ENCODE data around the gene SETD2.
"Not testable (repeated sequence)": the region's sequence is repeated elsewhere in the genome, so short reads cannot be mapped to it uniquely, and the experiment has no call there.

The SETD2 gene

GRCh38 chr3:47164007-47164881 lies at the start of gene SETD2:
TSS of gene SETD2 (minus strand) at chr3:47164113. CDS start at chr3:47163924, 189 bp downstream.
- peak; percentile 55 for DNase-seq (ENCODE audit: low read depth, low spot score)

- DNase-seq (ENCODE audit: low read depth, low spot score): no peak
These were observed 47.0 kb upstream of the SETD2 start for GRCh38 chr3:47210863-47211405.

DNA sequence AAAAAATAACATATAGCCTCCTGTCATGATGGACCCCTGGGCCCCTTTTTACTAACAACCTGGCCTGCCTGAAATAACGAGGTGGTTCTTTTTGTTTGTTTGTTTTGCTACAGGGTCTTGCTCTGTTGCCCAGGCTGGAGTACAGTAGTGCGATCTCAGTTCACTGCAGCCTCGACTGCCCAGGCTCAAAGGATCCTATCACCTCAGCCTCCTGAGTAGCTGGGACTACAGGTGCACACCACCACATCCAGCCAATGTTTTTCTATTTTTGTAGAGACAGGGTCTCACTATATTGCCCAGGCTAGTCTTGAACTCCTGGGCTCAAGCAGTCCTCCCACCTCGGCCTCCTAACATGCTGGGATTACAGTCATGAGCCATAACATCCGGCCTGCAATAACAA lies 42.1 kb upstream of the SETD2 start:
- DNase-seq (ENCODE audit: low read depth, low spot score): not testable (repeated sequence)

GRCh38 chr3:47204875-47205274 lies 41.0 kb upstream of the SETD2 start:
- no peak for DNase-seq (ENCODE audit: low read depth, low spot score)

GRCh38 chr3:47202542-47202941 lies 38.6 kb upstream of the SETD2 start:
- no peak for DNase-seq (ENCODE audit: low read depth, low spot score)

DNA sequence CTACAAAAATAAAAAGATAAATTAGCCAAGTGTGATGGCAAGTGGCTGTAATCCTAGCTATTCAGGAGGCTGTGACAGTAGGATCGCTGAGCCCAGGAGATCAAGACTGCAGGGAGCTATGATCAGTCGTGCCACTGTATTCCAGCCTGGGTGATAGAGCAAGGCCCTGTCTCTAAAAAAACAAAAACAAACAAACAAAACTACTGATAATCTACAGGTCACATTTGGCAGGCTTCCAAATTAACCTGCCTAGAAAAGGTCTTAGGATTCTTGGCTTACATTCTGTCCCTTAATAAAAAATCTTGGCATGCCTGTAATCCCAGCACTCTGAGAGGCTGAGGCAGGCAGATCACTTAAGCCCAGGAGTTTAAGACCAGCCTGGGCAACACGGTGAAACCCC lies 33.4 kb upstream of the SETD2 start:
- no peak for DNase-seq (ENCODE audit: low read depth, low spot score)

DNA sequence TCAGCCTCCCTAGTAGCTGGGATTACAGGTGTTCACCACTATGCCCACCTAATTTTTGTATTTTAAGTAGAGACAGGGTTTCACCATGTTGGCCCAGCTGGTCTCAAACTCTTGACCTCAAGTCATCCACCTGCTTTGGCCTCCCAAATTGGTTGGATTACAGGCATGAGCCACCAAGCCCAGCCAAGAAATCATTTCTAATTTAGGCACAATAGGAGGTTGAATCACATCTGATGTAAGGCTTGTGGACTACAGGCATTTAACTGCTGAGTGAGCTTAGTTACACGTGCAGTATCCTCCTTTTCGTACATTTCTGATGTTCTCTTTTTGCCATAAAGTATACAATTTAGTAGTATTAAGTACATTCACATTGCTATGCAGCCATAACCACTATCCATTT lies 31.1 kb upstream of the SETD2 start:
- no peak for DNase-seq (ENCODE audit: low read depth, low spot score)

GRCh38 chr3:47193871-47194859 lies 30.3 kb upstream of the SETD2 start:
- DNase-seq (ENCODE audit: low read depth, low spot score): no peak

- no peak for DNase-seq (ENCODE audit: low read depth, low spot score)
These were observed 22.4 kb upstream of the SETD2 start for GRCh38 chr3:47186285-47186684.

DNA sequence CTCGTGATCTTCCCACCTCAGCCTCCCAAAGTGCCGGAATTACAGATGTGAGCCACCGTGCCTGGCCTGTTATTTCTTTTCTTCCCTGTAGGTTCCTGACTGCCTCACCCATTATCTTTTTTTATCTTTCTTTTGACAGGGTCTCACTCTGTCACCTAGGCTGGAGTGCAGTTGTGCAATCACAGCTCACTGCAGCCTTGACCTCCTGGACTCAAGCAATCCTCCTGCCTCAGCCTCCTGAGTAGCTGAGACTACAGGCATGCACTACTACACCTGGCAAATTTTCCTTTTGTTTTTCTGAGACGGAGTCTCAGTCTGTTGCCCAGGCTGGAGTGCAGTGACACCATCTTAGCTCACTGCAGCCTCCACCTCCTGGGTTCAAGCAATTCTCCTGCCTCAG lies 17.8 kb upstream of the SETD2 start:
- not testable (repeated sequence) for DNase-seq (ENCODE audit: low read depth, low spot score)

GRCh38 chr3:47180011-47180410 lies 16.1 kb upstream of the SETD2 start:
- DNase-seq (ENCODE audit: low read depth, low spot score): not testable (repeated sequence)

GRCh38 chr3:47176582-47176981 lies 12.7 kb upstream of the SETD2 start:
- DNase-seq (ENCODE audit: low read depth, low spot score): no peak

DNA sequence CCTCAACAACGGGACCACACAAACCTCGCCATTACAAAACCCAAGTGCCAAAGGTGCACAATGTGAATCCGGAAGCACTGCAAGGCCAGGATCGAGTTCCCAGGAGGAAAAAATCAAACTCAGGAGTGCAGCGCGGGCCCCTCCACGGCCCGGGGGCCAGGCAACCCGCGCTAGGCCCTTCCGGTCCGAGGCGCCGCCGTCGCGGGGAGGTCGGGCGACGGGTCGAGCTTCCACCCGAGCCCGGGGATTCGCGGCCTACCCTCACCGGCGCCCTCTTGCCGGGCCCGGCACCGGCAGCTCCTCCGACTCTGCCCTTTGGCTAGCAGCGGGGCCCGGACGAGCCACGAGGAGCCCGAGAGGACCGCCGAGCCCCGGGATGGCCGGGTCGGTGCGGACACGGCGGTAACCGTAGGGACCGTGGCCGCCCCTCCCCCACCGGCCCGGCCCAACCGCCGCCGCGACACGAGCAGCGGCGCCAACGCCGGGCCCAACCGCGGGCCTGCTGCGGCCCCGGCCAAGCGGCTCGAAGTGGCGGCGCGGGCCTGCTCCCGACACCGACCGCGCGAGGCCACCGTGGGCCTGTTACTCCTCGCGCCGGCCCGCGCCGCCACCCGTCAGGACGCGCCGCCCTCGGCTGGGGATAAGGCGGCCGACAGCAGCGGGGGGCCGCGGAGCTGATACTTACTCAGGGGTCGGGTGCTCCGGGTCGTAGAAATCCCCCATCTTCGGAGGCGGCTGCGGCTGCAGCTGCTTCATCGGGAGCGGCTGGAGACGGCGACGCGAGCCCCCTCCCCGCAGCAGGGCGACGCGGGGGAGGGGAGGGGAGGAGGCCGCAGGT lies 525 bp downstream of the SETD2 start:
- no peak for DNase-seq (ENCODE audit: low read depth, low spot score)

DNA sequence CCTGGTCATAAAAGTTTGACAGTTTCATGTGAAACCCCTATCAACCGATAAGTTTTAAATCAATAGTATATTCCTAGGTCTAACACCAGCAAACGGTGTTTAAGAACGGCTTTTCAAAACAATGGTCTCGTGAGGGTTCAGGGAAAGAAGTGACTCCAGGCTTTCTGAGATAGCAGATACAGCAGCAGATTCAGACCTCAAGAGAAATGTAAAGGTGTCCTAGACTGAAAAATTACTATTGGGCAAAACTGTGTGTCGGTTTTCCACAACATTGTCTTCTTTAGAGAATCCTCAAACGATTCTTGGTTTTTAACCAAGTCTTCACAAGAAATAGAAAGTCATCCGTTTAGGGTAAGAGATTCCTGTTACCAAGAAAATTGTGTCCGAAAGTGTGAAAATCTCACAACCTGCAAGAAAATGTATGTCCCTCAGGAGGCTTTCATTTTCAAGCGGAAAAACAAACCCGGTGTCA lies 1.2 kb downstream of the SETD2 start:
- DNase-seq (ENCODE audit: low read depth, low spot score): no peak

DNA sequence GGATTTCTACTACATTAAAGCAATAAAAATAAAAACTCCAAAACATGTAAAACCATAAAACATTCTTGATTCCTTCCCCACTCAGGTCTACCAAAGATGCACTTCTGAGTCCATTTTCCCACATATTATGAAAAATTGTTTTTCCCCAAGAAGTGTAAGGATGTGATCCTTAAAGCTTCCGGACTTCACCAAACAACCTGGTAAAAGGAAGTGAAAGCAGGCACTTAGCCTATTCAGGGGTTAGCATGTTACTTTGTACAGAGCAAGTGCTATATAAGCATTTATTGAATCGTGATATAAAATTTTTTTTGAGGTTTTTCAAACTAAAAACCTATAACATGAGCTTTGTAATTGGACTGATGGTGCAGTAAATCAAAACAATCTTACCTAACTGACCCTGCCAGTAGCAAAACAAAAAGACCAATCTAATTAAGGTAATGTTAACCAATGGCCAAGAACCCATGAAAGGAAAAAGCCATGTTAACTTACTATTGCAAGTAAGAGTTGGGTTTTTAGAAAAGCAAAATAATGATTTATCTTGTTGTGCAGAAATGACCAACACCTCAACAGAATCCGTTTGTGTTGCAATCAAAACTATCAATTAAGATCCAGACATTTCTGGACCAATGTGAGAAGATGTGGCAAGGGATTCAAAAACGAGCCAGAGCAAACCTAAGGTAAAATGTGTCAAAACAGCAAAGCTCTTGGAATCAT lies 1.8 kb downstream of the SETD2 start:
- no peak for DNase-seq (ENCODE audit: low read depth, low spot score)

- no peak for DNase-seq (ENCODE audit: low read depth, low spot score)
These were observed 4.1 kb downstream of the SETD2 start for GRCh38 chr3:47159820-47160219.

GRCh38 chr3:47158208-47158607 lies 5.7 kb downstream of the SETD2 start:
- no peak for DNase-seq (ENCODE audit: low read depth, low spot score)

DNA sequence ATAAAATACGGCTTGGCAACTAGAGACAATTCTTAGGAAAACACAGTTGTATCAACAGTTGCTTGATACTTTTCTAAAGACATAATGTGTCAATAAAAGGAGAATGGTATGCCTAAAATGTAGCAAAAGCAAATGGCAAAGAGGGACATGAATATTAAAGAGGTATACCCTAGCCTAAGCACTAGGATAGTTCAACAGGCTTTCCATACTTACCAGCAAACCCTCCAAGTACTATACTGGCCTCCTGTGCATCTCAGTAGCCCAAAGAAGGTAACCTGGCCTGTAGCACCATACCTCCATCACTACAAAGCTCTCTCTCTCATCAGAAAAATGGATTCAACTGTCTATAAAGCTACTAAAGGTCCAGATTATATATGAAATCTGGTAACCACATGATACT lies 7.5 kb downstream of the SETD2 start:
- DNase-seq (ENCODE audit: low read depth, low spot score): no peak

DNA sequence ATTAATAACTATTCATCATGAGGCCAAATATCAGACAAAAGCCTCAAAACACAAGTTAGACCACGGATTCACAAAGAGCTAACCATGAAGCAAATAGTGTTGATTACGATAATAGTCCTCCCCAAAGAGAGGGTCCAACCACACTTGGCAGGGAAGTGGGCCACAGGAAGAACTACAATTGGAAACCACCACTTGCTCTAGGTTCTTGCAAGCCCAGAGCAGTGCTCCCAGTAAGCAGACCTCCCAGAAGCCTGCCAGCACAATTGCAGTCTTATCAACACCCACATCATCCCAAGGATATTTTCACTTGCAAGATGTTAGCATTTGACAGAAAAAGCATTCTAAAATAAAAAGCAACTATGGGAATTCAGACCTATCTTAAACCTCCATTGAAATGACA lies 11.3 kb downstream of the SETD2 start:
- DNase-seq (ENCODE audit: low read depth, low spot score): no peak

- no peak for DNase-seq (ENCODE audit: low read depth, low spot score)
These were observed 12.1 kb downstream of the SETD2 start for GRCh38 chr3:47151836-47152235.

All from brain pericyte (primary cell).